ENCODE data around the gene LAPTM5. TPM values are rescaled to one million over a fixed set of nuclear protein-coding genes. Genes with fewer than 3 reads are reported as not detected.

The LAPTM5 gene
- total and polyA plus RNA-seq, 8 donors, result 3.7 to 80.5 (median 10.9) TPM

DNA sequence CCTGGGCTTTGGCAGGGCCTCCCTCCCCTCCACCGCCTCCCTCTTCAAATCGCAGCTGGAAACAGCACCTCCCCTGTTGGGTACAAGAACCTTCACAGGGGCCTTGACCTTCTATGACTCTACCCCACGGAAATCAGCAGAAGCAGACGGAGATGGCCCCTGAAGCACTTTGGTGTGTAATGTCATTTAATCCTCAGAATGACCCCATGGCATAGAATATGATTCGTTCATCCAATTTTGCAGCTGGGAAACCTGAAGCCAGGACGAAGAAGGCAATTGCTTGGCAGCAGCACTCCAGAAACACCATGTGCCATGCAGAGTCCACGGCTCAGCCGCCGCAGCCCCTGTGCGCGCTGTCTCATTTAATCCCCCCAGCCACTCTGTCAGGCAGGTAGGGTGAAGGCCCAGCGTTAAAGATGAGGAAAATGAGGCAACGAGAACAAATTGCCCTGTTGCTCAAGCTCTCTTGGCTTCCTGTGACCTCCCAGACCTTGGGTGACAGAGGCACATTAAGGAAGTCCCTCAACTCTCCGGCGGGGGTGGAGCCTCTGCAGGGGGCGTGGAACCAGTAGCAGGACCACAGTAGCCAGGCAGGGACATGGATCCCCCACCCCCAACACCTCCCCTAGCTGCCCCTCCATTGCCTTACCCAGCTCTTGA, 25.8 kb upstream of the LAPTM5 start:
- FAIRE-seq, result no peak
- peak in 1 of 4 donors; percentile 4 for ATAC-seq
- intact Hi-C loops (cut with DNase I), result loop anchor here in 1 of 3 donors (5.0 kb wide), 1 partner anchor 129 kb away; no protein-coding TSS in a partner anchor
- H3K36me3 ChIP-seq, result no peaks in the 10 kb centered on the region
- no peak overlapping the region for H3K27ac ChIP-seq
- H3K27me3 ChIP-seq, result peaks cover 0 to 5% (median 0%) of the 10 kb centered on the region in 4 donors
- no peaks in the 10 kb centered on the region for H3K9me3 ChIP-seq
- peak in 2 of 6 donors; percentile 44 to 45 for DNase-seq
- no peak overlapping the region for H3K4me3 ChIP-seq
- 60 to 66% methylated on average over 16 of the region's 16 CpGs for whole genome bisulfite sequencing, 2 donors
- TF ChIP-seq, protein P1, sequence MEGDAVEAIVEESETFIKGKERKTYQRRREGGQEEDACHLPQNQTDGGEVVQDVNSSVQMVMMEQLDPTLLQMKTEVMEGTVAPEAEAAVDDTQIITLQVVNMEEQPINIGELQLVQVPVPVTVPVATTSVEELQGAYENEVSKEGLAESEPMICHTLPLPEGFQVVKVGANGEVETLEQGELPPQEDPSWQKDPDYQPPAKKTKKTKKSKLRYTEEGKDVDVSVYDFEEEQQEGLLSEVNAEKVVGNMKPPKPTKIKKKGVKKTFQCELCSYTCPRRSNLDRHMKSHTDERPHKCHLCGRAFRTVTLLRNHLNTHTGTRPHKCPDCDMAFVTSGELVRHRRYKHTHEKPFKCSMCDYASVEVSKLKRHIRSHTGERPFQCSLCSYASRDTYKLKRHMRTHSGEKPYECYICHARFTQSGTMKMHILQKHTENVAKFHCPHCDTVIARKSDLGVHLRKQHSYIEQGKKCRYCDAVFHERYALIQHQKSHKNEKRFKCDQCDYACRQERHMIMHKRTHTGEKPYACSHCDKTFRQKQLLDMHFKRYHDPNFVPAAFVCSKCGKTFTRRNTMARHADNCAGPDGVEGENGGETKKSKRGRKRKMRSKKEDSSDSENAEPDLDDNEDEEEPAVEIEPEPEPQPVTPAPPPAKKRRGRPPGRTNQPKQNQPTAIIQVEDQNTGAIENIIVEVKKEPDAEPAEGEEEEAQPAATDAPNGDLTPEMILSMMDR (IDR thresholded peaks at IDR 0.05), result no peak
- H3K4me1 ChIP-seq, result peaks cover 0 to 6% (median 0%) of the 10 kb centered on the region in 3 donors

DNA sequence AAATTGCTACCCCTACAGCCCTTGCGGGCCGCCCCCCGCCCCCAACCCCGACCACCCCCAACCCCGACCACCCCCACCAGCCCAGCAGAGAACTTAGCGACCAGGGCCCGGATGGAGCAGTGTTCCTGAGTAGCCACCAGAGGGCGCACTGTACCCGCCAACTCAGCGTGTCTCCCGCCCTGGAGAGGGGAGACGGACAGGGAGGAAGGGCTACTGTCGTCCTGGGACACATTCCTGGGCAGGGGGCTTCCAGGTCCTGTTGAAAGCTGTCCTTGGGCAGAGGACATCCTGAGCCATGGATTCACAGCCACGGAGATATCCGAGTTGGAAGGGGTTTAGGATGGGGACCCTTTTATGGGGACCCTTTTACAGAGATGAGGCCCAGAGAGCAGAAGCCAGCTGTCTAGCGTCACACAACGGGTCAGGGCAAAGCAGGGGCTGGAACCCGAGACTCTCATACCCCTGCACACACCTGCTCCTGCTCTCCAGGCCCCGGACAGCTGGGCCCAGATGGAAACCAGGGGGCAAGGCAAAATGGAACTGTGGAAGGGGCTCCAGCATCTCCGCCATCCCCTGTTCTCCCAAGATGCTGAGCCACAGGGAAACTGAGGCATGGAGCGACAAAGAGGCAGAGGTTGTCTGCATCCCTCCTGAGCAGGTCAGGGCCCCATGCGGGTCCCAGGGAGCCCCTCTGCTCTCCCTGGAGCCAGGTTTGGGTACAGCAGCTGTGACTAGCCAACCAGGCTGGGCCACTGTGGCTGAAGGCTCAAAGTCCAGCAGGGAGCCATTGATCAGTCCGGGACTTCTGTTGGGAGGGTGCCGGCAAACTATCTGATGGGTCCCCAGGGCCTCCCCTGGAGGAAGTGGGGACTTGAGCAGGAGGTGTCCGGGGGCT, 25.0 kb upstream of the LAPTM5 start:
- peak; percentile 52 to 91 (median 72) for DNase-seq
- no peak overlapping the region for H3K27ac ChIP-seq
- peaks cover 0 to 5% (median 0%) of the 10 kb centered on the region in 4 donors for H3K27me3 ChIP-seq
- H3K9me3 ChIP-seq, result no peaks in the 10 kb centered on the region
- TF ChIP-seq, protein P1 (IDR thresholded peaks at IDR 0.05), result peak; percentile 45 to 62 (median 54)
- H3K36me3 ChIP-seq, result no peaks in the 10 kb centered on the region
- FAIRE-seq, result no peak
- H3K4me1 ChIP-seq, result peaks cover 0 to 6% (median 0%) of the 10 kb centered on the region in 3 donors
- no peak overlapping the region for H3K4me3 ChIP-seq
- intact Hi-C loops (cut with DNase I), result loop anchor here in 1 of 3 donors (5.0 kb wide), 1 partner anchor 130 kb away; no protein-coding TSS in a partner anchor
- 12 to 16% methylated on average over 25 of the region's 25 CpGs for WGBS, 2 donors
- ATAC-seq, result peak; percentile 72 to 91 (median 88)

DNA sequence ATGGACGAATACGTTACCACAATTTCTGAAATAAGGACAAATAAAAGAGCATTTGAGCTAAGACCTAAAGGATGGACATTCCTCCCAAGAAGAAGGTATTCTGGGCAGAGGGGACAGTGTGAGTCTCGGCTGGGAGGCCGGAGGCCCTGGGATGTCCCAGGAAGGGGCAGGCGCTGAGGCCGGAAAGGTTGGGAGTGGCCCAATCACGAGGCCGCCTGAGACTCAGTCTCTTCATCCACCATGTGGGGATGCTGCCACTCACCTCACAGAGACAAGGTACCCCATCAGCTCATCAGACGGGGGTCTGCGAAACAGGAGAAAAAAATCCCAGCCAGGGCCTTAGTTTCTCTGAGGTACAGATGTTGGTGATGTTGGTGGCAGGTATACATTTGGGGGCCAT, 24.3 kb upstream of the LAPTM5 start:
- no peaks in the 10 kb centered on the region for H3K9me3 ChIP-seq
- H3K27ac ChIP-seq, result no peak overlapping the region
- intact Hi-C loops (cut with DNase I), result loop anchor here in 1 of 3 donors (5.0 kb wide), 1 partner anchor 130 kb away; no protein-coding TSS in a partner anchor
- ATAC-seq (no peak), FAIRE-seq (no peak), DNase-seq (peak in 1 of 6 donors; percentile 48)
- H3K4me1 ChIP-seq, result peaks cover 0 to 6% (median 0%) of the 10 kb centered on the region in 3 donors
- no peaks in the 10 kb centered on the region for H3K36me3 ChIP-seq
- H3K27me3 ChIP-seq, result peaks cover 0 to 5% (median 0%) of the 10 kb centered on the region in 4 donors
- TF ChIP-seq, protein P1 (IDR thresholded peaks at IDR 0.05), result no peak
- WGBS, 2 donors, result 54 to 57% methylated on average over 10 of the region's 10 CpGs
- no peak overlapping the region for H3K4me3 ChIP-seq

DNA sequence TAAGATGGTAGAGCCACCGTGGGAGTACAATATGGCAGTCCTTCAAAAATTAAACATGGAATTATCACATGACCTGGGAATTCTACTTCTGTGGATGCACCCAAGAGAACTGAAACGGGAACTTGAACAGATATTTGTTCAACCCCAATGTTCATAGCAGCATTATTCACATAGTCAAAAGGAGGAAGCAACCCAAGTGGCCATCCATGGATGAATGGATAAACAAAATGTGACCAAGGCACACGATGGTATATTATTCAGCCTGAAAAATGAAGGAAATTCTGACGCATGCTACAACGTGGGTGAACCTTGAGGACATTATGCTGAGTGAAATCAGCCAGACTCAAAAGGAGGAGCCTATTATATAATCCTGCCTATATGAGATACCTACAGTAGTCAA, 22.8 kb upstream of the LAPTM5 start:
- ATAC-seq, result peak in 1 of 4 donors; percentile 2
- intact Hi-C loops (cut with DNase I), result loop anchor here in 1 of 3 donors (5.0 kb wide), 1 partner anchor 132 kb away; no protein-coding TSS in a partner anchor
- 21 to 39% methylated on average over 5 of the region's 5 CpGs for WGBS, 2 donors

More for the DNA sequence above, 22.8 kb upstream of the LAPTM5 start:
- Histone ChIP-seq H3K36me3 (no peaks in the 10 kb centered on the region), H3K9me3 (no peaks in the 10 kb centered on the region), H3K27ac (no peak overlapping the region), H3K4me1 (peaks cover 0 to 6% (median 0%) of the 10 kb centered on the region in 3 donors), H3K27me3 (peaks cover 0 to 5% (median 0%) of the 10 kb centered on the region in 4 donors), H3K4me3 (no peak overlapping the region)
- TF ChIP-seq, protein P1 (IDR thresholded peaks at IDR 0.05), result no peak
- no peak for FAIRE-seq
- no peak for DNase-seq
